ENCODE results near the gene IMPDH1. TPM values are rescaled to one million over a fixed set of nuclear protein-coding genes. Genes with fewer than 3 reads are reported as not detected.

The IMPDH1 gene
- total RNA-seq, 3 donors from 2014 or later: 31.8 to 68.8 (median 58.2) TPM

- no peaks in the 10 kb centered on the region for H3K27me3 ChIP-seq
- no peak overlapping the region for H3K27ac ChIP-seq
- no peaks in the 10 kb centered on the region for H3K4me1 ChIP-seq
- TF ChIP-seq CTCF (IDR thresholded peaks at IDR 0.05) (no peak), POLR2A (IDR thresholded peaks at IDR 0.05) (no peak), POLR2AphosphoS5 (IDR thresholded peaks at IDR 0.05) (no peak)
- no peaks in the 10 kb centered on the region for H3K36me3 ChIP-seq
- H3K4me3 ChIP-seq: no peak overlapping the region
- intact Hi-C loops (cut with DNase I; ENCODE audit: low total_unique reads): no loop called here
- H3K9me3 ChIP-seq: no peaks in the 10 kb centered on the region
- no peak for DNase-seq (ENCODE audit: low spot score in 2 of 2)
Measured at GRCh38 chr7:128376077-128376476, 33.7 kb downstream of the IMPDH1 start.

GRCh38 chr7:128374041-128374440 is 35.7 kb downstream of the IMPDH1 start:
- Histone ChIP-seq H3K4me3 (no peak overlapping the region), H3K4me1 (no peaks in the 10 kb centered on the region), H3K27me3 (no peaks in the 10 kb centered on the region), H3K27ac (no peak overlapping the region), H3K36me3 (no peaks in the 10 kb centered on the region), H3K9me3 (no peaks in the 10 kb centered on the region)
- DNase-seq (ENCODE audit: low spot score in 2 of 2): no peak
- TF ChIP-seq POLR2AphosphoS5 (IDR thresholded peaks at IDR 0.05) (no peak), CTCF (IDR thresholded peaks at IDR 0.05) (no peak), POLR2A (IDR thresholded peaks at IDR 0.05) (no peak)
- intact Hi-C loops (cut with DNase I; ENCODE audit: low total_unique reads): no loop called here

- H3K27me3 ChIP-seq: no peaks in the 10 kb centered on the region
- no peak overlapping the region for H3K4me3 ChIP-seq
- H3K4me1 ChIP-seq: no peaks in the 10 kb centered on the region
- no peak for DNase-seq (ENCODE audit: low spot score in 2 of 2)
- no peak overlapping the region for H3K27ac ChIP-seq
- no peaks in the 10 kb centered on the region for H3K36me3 ChIP-seq
- no peaks in the 10 kb centered on the region for H3K9me3 ChIP-seq
- intact Hi-C loops (cut with DNase I; ENCODE audit: low total_unique reads): no loop called here
- TF ChIP-seq POLR2AphosphoS5 (IDR thresholded peaks at IDR 0.05) (no peak), CTCF (IDR thresholded peaks at IDR 0.05) (no peak), POLR2A (IDR thresholded peaks at IDR 0.05) (no peak)
Measured at GRCh38 chr7:128373606-128374005, 36.2 kb downstream of the IMPDH1 start.

- H3K36me3 ChIP-seq: no peaks in the 10 kb centered on the region
- no peaks in the 10 kb centered on the region for H3K9me3 ChIP-seq
- H3K27ac ChIP-seq: no peak overlapping the region
- no peak for TF ChIP-seq POLR2A (IDR thresholded peaks at IDR 0.05)
- TF ChIP-seq POLR2AphosphoS5 (IDR thresholded peaks at IDR 0.05): no peak
- TF ChIP-seq CTCF (IDR thresholded peaks at IDR 0.05): no peak
- H3K4me3 ChIP-seq: no peak overlapping the region
- DNase-seq (ENCODE audit: low spot score in 2 of 2): no peak
- H3K27me3 ChIP-seq: no peaks in the 10 kb centered on the region
- intact Hi-C loops (cut with DNase I; ENCODE audit: low total_unique reads): no loop called here
- H3K4me1 ChIP-seq: no peaks in the 10 kb centered on the region
Measured at GRCh38 chr7:128370491-128370890, 39.3 kb downstream of the IMPDH1 start.

- intact Hi-C loops (cut with DNase I; ENCODE audit: low total_unique reads): no loop called here
- Histone ChIP-seq H3K36me3 (no peaks in the 10 kb centered on the region), H3K27me3 (no peaks in the 10 kb centered on the region), H3K4me1 (no peaks in the 10 kb centered on the region), H3K9me3 (no peaks in the 10 kb centered on the region), H3K4me3 (no peak overlapping the region), H3K27ac (no peak overlapping the region)
- no peak for DNase-seq (ENCODE audit: low spot score in 2 of 2)
- TF ChIP-seq POLR2AphosphoS5 (IDR thresholded peaks at IDR 0.05): no peak
- TF ChIP-seq POLR2A (IDR thresholded peaks at IDR 0.05): no peak
- no peak for TF ChIP-seq CTCF (IDR thresholded peaks at IDR 0.05)
Measured at GRCh38 chr7:128366986-128367385, 42.8 kb downstream of the IMPDH1 start.
